Fibroblast of pulmonary artery (primary cell): Measurements from ENCODE around the gene EFNA4.

ENCODE experiments used
- DNase-seq: peaks from one replicate; pipeline ENCODE4 v3.0.0-alpha.2; 2010; ENCODE audit warnings: low read depth
- H3K4me3 ChIP-seq: replicated peaks from 2 replicates; pipeline ENCODE4 v1.5.1; 2011; ENCODE audit warnings: low read depth, mild to moderate bottlenecking, control low read depth, low read length, moderate library complexity
- TF ChIP-seq, protein P1 (sequence below): IDR thresholded peaks from 2 replicates; pipeline ENCODE4 v1.5.1; 2011; ENCODE audit warnings: mild to moderate bottlenecking, control low read depth, low read length, inconsistent platforms; ENCODE audit errors: missing control alignments

EFNA4 gene

DNA sequence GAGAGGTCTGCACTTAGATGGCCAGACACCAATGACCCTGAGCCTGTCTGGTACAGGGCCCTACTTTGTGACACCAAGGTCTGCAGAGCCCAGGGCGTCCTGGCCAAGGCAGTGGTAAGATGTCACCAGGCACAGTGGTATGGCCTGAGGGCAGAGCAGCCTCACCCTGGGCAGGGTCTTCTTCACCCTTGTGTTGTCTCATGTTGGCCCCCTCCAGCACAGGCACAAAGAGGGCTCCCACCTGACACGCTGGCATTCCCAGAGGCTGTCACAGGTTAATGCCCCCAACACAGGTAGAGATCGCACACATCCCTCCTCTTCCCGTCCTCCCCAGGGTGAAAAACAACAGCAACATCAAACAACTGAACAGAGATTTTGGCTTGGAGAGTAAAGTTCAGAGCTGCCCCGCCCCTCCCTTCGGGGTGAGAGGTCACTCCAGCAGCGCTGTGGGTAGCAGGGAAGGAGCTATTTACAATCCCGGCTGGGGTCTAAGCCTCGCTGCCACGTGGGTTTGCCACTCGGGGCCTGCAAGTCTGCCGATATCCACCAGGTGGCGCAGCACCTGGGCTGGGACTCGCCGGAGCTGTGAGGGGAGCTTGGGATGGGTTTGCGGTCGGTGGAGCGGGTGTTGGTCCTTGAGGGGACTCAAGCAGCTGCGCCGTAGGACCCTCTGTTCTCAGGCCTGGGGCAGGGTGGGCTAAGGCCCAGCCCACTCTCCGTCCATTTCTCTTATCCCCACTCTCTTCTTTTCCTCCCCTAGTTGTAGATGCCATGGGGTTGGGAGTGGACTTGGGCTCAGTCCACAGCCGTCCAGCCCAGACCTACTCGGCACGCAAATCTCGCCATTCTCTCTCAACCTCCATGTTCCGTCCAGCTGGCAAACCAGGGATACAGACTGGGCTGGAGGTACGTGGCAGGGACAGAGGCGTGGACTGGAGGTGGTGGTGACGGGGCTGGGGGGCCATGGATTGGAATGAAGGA is 27.8 kb downstream of the EFNA4 start:
- no peak overlapping the region for H3K4me3 ChIP-seq
- TF ChIP-seq, protein P1, sequence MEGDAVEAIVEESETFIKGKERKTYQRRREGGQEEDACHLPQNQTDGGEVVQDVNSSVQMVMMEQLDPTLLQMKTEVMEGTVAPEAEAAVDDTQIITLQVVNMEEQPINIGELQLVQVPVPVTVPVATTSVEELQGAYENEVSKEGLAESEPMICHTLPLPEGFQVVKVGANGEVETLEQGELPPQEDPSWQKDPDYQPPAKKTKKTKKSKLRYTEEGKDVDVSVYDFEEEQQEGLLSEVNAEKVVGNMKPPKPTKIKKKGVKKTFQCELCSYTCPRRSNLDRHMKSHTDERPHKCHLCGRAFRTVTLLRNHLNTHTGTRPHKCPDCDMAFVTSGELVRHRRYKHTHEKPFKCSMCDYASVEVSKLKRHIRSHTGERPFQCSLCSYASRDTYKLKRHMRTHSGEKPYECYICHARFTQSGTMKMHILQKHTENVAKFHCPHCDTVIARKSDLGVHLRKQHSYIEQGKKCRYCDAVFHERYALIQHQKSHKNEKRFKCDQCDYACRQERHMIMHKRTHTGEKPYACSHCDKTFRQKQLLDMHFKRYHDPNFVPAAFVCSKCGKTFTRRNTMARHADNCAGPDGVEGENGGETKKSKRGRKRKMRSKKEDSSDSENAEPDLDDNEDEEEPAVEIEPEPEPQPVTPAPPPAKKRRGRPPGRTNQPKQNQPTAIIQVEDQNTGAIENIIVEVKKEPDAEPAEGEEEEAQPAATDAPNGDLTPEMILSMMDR: peak; percentile 91
- DNase-seq: peak; percentile 76

DNA sequence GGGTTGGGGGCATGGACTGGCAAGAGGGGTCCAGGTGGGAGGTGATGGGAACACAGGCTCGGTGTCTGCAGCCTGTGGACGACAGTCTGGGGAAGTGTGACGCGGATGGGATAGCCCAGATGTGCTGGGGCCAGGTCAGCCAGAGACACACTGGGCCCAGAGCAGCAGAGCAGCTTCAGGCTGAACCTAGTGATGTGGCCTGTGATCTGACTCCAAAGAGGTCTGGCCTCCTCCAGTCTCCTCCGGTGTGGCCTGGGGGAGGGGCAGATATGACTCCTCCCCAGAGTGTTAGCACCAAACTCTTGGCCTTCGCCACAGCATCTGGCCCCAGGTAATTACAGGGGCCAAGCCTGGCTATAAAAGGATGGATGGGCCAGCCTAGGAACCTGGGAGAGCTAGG is 28.6 kb downstream of the EFNA4 start:
- no peak for DNase-seq
- TF ChIP-seq, protein P1: no peak
- H3K4me3 ChIP-seq: no peak overlapping the region

DNA sequence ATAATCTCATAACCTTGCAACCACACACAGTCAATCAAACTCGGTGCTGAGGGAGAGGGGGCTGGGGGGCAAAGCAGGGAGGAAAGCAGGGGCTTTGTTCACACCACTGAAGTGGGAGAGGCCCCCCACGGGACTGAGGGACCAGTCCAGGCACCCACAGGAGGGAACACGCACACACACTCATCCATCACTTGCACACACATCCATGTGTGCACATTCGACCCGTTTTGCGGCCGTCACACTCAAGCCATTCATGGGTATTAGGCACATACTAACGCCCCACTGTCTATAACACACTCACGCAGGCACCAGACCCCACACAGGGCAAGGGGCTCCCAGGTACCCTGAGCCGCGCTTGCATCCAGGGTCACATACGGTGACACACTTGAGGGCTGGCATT is 29.1 kb downstream of the EFNA4 start:
- H3K4me3 ChIP-seq: no peak overlapping the region
- no peak for DNase-seq
- TF ChIP-seq, protein P1: no peak

DNA sequence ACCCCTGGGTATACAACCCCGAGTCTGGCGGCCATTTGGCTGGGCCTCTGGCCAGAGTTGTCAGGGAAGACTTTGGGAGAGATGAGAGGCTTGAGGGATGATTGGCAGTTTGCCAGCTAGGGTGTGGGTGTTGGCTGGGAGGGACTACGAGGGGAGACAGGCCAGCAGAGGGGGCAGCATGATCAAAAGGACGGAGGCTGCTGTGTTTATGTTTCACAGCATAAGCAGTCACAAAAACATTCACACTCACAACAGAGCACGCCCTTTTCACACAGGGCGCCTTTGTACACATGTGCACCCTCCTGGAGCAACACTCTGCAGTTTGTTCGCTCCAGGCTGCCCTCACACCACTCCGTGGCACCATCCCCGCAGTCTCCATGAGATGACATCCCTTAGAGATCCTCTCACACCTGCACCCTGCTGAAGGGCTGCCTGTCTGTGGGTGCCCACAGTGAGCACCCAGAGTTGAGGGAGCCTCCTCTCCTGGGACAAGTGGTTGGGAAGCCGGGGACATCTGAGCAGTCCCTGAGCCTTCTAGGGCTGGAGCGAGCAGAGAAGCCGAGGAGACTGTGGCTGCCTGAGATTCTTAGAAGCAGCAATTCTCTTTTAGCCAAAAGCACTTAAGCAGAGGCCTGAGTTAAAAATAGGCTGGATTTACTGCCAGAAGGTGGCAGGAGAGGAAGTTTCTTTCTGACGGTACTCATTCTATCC is 30.5 kb downstream of the EFNA4 start:
- no peak overlapping the region for H3K4me3 ChIP-seq
- TF ChIP-seq, protein P1: peak; percentile 54
- peak; percentile 68 for DNase-seq

DNA sequence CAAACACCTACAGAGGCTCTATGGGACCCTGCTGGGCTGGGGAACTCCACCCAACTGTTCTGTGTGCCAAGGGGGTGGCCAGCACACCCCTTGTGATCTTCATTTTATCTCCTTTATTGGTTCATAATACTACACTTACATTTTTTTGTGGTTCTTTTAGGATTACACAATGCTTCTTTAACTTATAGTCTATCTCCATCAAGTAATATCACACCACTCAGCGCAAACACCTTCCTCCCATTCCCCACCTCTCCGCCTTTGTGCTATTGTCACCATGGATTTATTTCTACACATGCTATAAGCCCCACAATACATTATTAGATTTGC is 31.0 kb downstream of the EFNA4 start:
- DNase-seq: no peak
- TF ChIP-seq, protein P1: no peak
- no peak overlapping the region for H3K4me3 ChIP-seq

DNA sequence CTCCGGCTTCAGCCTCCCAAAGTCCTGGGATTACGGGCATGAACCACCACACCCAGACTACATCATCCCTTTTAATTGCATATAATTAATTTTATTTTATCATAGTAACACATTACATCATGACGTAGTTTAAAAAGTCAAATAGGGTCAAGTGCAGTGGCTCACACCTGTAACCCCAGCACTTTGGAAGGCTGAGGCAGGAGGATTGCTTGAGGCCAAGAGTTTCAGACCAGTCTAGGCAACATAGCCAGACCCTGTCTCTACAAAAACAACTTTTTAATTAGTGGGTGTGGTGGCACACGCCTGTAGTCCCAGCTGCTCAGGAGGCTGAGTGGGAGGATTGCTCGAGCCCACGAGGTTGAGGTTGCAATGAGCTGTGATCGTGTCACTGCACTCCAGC is 35.8 kb downstream of the EFNA4 start:
- TF ChIP-seq, protein P1: no peak
- H3K4me3 ChIP-seq: no peak overlapping the region
- DNase-seq: no peak
